IMR-90 (cell line): ENCODE measurements around the gene MRPL10. TPM values are rescaled to one million over a fixed set of nuclear protein-coding genes. Genes with fewer than 3 reads are reported as not detected.

Experiments
- ATAC-seq: fragments of 200-7000 bp; cut with Tn5 transposase; 2 replicates; pipeline ENCODE4 v1.9.1; 2020; ENCODE audit warnings: low read depth, mild to moderate bottlenecking, moderate library complexity
- Bru-seq: library from RNA; stranded (reverse); fragments of 400-500 nt; gene quantifications from one replicate; lab custom pipeline; 2021; lab: Mats Ljungman, UMichigan
- BruChase-seq, 2 experiments: library from RNA; stranded (reverse); fragments of 400-500 nt; gene quantifications; one replicate each; lab custom pipeline; 2021; lab: Mats Ljungman, UMichigan
- BruUV-seq: library from RNA; stranded (reverse); fragments of 400-500 nt; replicated peaks from 2 replicates; lab custom pipeline; 2021; lab: Mats Ljungman, UMichigan
- CTCF ChIA-PET: fragments of 300-600 bp; formaldehyde crosslinking; extraction: SDS; loops from one replicate; lab custom pipeline; 2021; ENCODE audit warnings: antibody characterized with exemption; lab: Yijun Ruan, JAX
- POLR2A ChIA-PET: fragments of 300-600 bp; sonication (Branson Sonifier 250); formaldehyde crosslinking; loops from one replicate; lab custom pipeline; 2022; ENCODE audit warnings: antibody characterized with exemption; ENCODE audit not compliant: unreplicated experiment; lab: Charles Lee
- DNase-seq: peaks from one replicate; pipeline ENCODE4 v3.0.0; 2013
- H2AFZ ChIP-seq: replicated peaks from 2 replicates; pipeline ENCODE3; 2013; ENCODE audit warnings: low read length, mild to moderate bottlenecking; ENCODE audit not compliant: poor library complexity
- H2AK5ac ChIP-seq: 2 replicates; pipeline ENCODE4 v1.6.1; 2013; ENCODE audit warnings: low read depth, low read length, inconsistent platforms
- H2AK9ac ChIP-seq: replicated peaks from 2 replicates; pipeline ENCODE3; 2013; ENCODE audit warnings: mild to moderate bottlenecking, low read depth, low read length, moderate library complexity; ENCODE audit not compliant: poor library complexity
- H2BK120ac ChIP-seq: 2 replicates; pipeline ENCODE4 v1.6.1; 2013; ENCODE audit warnings: low read depth, low read length, inconsistent platforms
- H2BK15ac ChIP-seq: 3 replicates; pipeline ENCODE4 v1.6.1; 2013; ENCODE audit warnings: low read depth, low read length, inconsistent platforms
- H2BK20ac ChIP-seq: 2 replicates; pipeline ENCODE4 v1.6.1; 2013; ENCODE audit warnings: low read depth, mild to moderate bottlenecking, inconsistent platforms, low read length, moderate library complexity
- H2BK5ac ChIP-seq: 2 replicates; pipeline ENCODE4 v1.6.1; 2013; ENCODE audit warnings: mild to moderate bottlenecking, low read depth, low read length, inconsistent platforms; ENCODE audit not compliant: poor library complexity, severe bottlenecking
- H3K14ac ChIP-seq: replicated peaks from 2 replicates; pipeline ENCODE4 v1.6.1; 2013; ENCODE audit warnings: low read depth, low read length, inconsistent platforms
- H3K18ac ChIP-seq: 2 replicates; pipeline ENCODE4 v1.6.1; 2013; ENCODE audit warnings: low read depth, low read length, control low read depth
- H3K23ac ChIP-seq: 2 replicates; pipeline ENCODE4 v1.6.1; 2013; ENCODE audit warnings: low read depth, low read length, inconsistent platforms
- H3K27ac ChIP-seq: 2 replicates; pipeline ENCODE4 v1.5.1; 2013; ENCODE audit warnings: mild to moderate bottlenecking, control low read depth, low read length; ENCODE audit not compliant: insufficient read depth
- H3K27me3 ChIP-seq: 2 replicates; pipeline ENCODE4 v1.6.1; 2013; ENCODE audit warnings: low read length; ENCODE audit not compliant: control insufficient read depth, insufficient read depth
- H3K36me3 ChIP-seq: 2 replicates; pipeline ENCODE4 v1.6.1; 2013; ENCODE audit warnings: low read length, mixed read lengths; ENCODE audit not compliant: control insufficient read depth, insufficient read depth
- H3K4ac ChIP-seq: 2 replicates; pipeline ENCODE4 v1.6.1; 2013; ENCODE audit warnings: low read depth, low read length, inconsistent platforms
- H3K4me1 ChIP-seq: 2 replicates; pipeline ENCODE4 v1.6.1; 2013; ENCODE audit warnings: low read length, mixed read lengths; ENCODE audit not compliant: control insufficient read depth, insufficient read depth
- H3K4me2 ChIP-seq: 2 replicates; pipeline ENCODE4 v1.6.1; 2013; ENCODE audit warnings: low read depth, mild to moderate bottlenecking, control low read depth, low read length, moderate library complexity
- H3K4me3 ChIP-seq: 2 replicates; pipeline ENCODE4 v1.5.1; 2013; ENCODE audit warnings: low read depth, mild to moderate bottlenecking, control low read depth, low read length, moderate library complexity; ENCODE audit not compliant: insufficient read depth
- H3K56ac ChIP-seq: 2 replicates; pipeline ENCODE4 v1.6.1; 2013; ENCODE audit warnings: low read length, inconsistent platforms; ENCODE audit not compliant: insufficient read depth; ENCODE audit errors: extremely low read depth
- H3K79me1 ChIP-seq, 2 experiments: 2 replicates each; pipeline ENCODE4 v1.6.1; 2013; ENCODE audit warnings: low read length in 2 of 2, inconsistent platforms in 1 of 2, low read depth in 1 of 2
- H3K9ac ChIP-seq: 2 replicates; pipeline ENCODE4 v1.6.1; 2013; ENCODE audit warnings: low read depth, low read length, control low read depth
- H3K9me1 ChIP-seq: 2 replicates; pipeline ENCODE4 v1.6.1; 2013; ENCODE audit warnings: low read length, inconsistent platforms; ENCODE audit not compliant: insufficient read depth
- H3K9me3 ChIP-seq: 2 replicates; pipeline ENCODE4 v1.6.1; 2013; ENCODE audit warnings: low read length; ENCODE audit not compliant: control insufficient read depth, insufficient read depth
- H4K20me1 ChIP-seq: 2 replicates; pipeline ENCODE4 v1.6.1; 2013; ENCODE audit warnings: low read length, inconsistent platforms; ENCODE audit not compliant: insufficient read depth
- H4K5ac ChIP-seq: 2 replicates; pipeline ENCODE4 v1.6.1; 2013; ENCODE audit warnings: mild to moderate bottlenecking, low read depth, low read length, control low read depth
- H4K8ac ChIP-seq, 2 experiments: 2 replicates each; pipeline ENCODE4 v1.6.1; 2013; ENCODE audit warnings: low read depth in 2 of 2, low read length in 2 of 2, control low read depth in 1 of 2, inconsistent platforms in 1 of 2
- H4K91ac ChIP-seq: 2 replicates; pipeline ENCODE4 v1.6.1; 2013; ENCODE audit warnings: low read depth, low read length, inconsistent platforms; ENCODE audit not compliant: insufficient read depth
- CEBPB ChIP-seq: IDR thresholded peaks from 2 replicates; pipeline ENCODE4 v1.6.1; 2012; ENCODE audit warnings: low read depth, low read length, improper control_type of control experiment
- CHD1 ChIP-seq: IDR thresholded peaks from 2 replicates; pipeline ENCODE4 v1.6.1; 2012; ENCODE audit warnings: low read depth, low read length, improper control_type of control experiment
- FOS ChIP-seq: fragments of 150-350 bp; IDR thresholded peaks from 2 replicates; pipeline ENCODE4 v1.6.1; 2016; ENCODE audit warnings: low read depth, low read length
- RAD21 ChIP-seq: IDR thresholded peaks from 2 replicates; pipeline ENCODE4 v1.6.1; 2012; ENCODE audit warnings: low read length, improper control_type of control experiment
- RCOR1 ChIP-seq: IDR thresholded peaks from 2 replicates; pipeline ENCODE4 v1.6.1; 2012; ENCODE audit warnings: mild to moderate bottlenecking, low read length, improper control_type of control experiment; ENCODE audit not compliant: insufficient replicate concordance
- RFX5 ChIP-seq: IDR thresholded peaks from 2 replicates; pipeline ENCODE4 v1.8.0; 2012; ENCODE audit warnings: low read depth, mild to moderate bottlenecking, low read length, moderate library complexity
- WGBS, 2 experiments: methylation state at CpG; one replicate each; pipeline versions ENCODE4 v1.1.5 to v1.1.7; 2013; ENCODE audit warnings: missing lambda C conversion rate in 2 of 2; ENCODE audit not compliant: insufficient read length in 1 of 2; ENCODE audit errors: extremely low coverage in 2 of 2; 5-methylcytosine and 5-hydroxymethylcytosine counted together
- dilution Hi-C: fragments of 300-500 bp; cut with HindIII; formaldehyde crosslinking; loops from one replicate; pipeline ENCODE4 v1.14.3; 2018; ENCODE audit warnings: low sequenced_read_pairs; ENCODE audit not compliant: unreplicated experiment
- in situ Hi-C: fragments of 300-500 bp; cut with MboI; formaldehyde crosslinking; loops from 3 replicates; pipeline ENCODE4 v1.14.3; 2019; ENCODE audit warnings: low sequenced_read_pairs, inconsistent platforms, mixed read lengths
- intact Hi-C: fragments of 100-400 bp; cut with micrococcal nuclease; formaldehyde crosslinking; loops from 2 replicates; pipeline ENCODE4 v1.10.0; 2022
- long read RNA-seq: library from polyadenylated mRNA; unstranded; transcript quantifications from one replicate; pipeline ENCODE4 v2.0.0, GENCODE V29; 2021; ENCODE audit not compliant: unreplicated experiment
- polyA plus RNA-seq, 3 experiments: library from polyadenylated mRNA; depleted of rRNA; stranded (reverse); fragments of >200 nt; gene quantifications; 2 replicates each; pipeline ENCODE4 v1.2.3, GENCODE V29; 2012; ENCODE audit warnings: low replicate concordance in 1 of 3
- total RNA-seq: library from RNA; depleted of rRNA; stranded (reverse); fragments of >200 nt; gene quantifications from 2 replicates; pipeline ENCODE4 v1.2.3, GENCODE V29; 2012; rRNA removed
- TF ChIP-seq, protein P1 (sequence below): conservative IDR thresholded peaks from 2 replicates; pipeline ENCODE4 v1.5.1; 2012; ENCODE audit warnings: mild to moderate bottlenecking, low read depth, low read length, improper control_type of control experiment
- TF ChIP-seq, protein P2 (sequence below): fragments of 150-350 bp; IDR thresholded peaks from 2 replicates; pipeline ENCODE4 v1.6.1; 2016; ENCODE audit warnings: low read depth, mild to moderate bottlenecking, low read length, moderate library complexity, borderline replicate concordance
- TF ChIP-seq, protein P3 (sequence below): fragments of 150-350 bp; IDR thresholded peaks from 2 replicates; pipeline ENCODE4 v1.6.1; 2017; ENCODE audit warnings: mild to moderate bottlenecking, antibody characterized with exemption, low read length, low read depth

Gene MRPL10
- total RNA-seq (28.1 and 32.3 TPM in 2 replicates), polyA plus RNA-seq (2012; rRNA removed) (57.7 and 61.8 TPM in 2 replicates), Bru-seq, nascent RNA (percentile 64 among the genes with signal in this experiment), BruChase-seq, experiment 1, labeled RNA remaining after a 6-hour chase (percentile 71 among the genes with signal in this experiment), BruChase-seq, experiment 2, labeled RNA remaining after a 2-hour chase (percentile 63 among the genes with signal in this experiment)
- polyA plus RNA-seq (2012; cell fraction: cytosol; rRNA removed), result 31.1 and 78.7 TPM in 2 replicates
- 33.3 and 43.6 TPM in 2 replicates for polyA plus RNA-seq (2012; cell fraction: nucleus; rRNA removed; ENCODE audit: low replicate concordance)
- long read RNA-seq, transcript MRPL10-202 (5 exons, 1,725 nt), result major isoform, 17 of 46 reads
- long read RNA-seq, partial matches to known transcripts, result 23 of 46 reads
- long read RNA-seq, other reads (novel, unspliced or antisense), result 5 of 46 reads

GRCh38 chr17:47831003-47831933 lies at the start of gene MRPL10, which contains the start of gene LRRC46:
MRPL10 (minus strand) TSS chr17:47831541; CDS start chr17:47831511, 30 bp downstream.
LRRC46 (plus strand) TSS chr17:47831670; CDS start chr17:47831990, 320 bp downstream.
- Histone ChIP-seq H3K14ac (peak within 1 kb of the TSS; percentile 86), H3K4ac (peak within 1 kb of the TSS; percentile 84), H3K4me2 (peak within 1 kb of the TSS; percentile 96), H4K20me1 (peaks cover 3% of the 10 kb centered on the region; the same call in 1 of the 2 replicates), H4K91ac (peak within 1 kb of the TSS; percentile 45; the same call in 1 of the 2 replicates), H3K9ac (peak within 1 kb of the TSS; percentile 83), H4K5ac (peak within 1 kb of the TSS; percentile 92), H2AK9ac (peak within 1 kb of the TSS; percentile 6), H3K36me3 (peaks cover 19% of the 10 kb centered on the region), H4K8ac (peak within 1 kb of the TSS; percentile 87 to 97), H3K79me1 (peaks cover 17 to 28% of the 10 kb centered on the region in 2 experiments), H3K56ac (peak within 1 kb of the TSS; percentile 51), H3K4me1 (peaks cover 6% of the 10 kb centered on the region), H3K27me3 (no peaks in the 10 kb centered on the region), H3K27ac (peak within 1 kb of the TSS; percentile 80), H3K9me1 (peaks cover 13% of the 10 kb centered on the region), H2BK5ac (peak within 1 kb of the TSS; percentile 37), H3K23ac (peak within 1 kb of the TSS; percentile 46), H2BK120ac (peak within 1 kb of the TSS; percentile 26; the same call in 1 of the 2 replicates), H3K4me3 (peak within 1 kb of the TSS; percentile 84), H3K18ac (peak within 1 kb of the TSS; percentile 60), H2AK5ac (peak within 1 kb of the TSS; percentile 88), H2AFZ (peak within 1 kb of the TSS; percentile 92), H2BK20ac (no peak within 1 kb of the TSS), H3K9me3 (no peaks in the 10 kb centered on the region), H2BK15ac (no peak within 1 kb of the TSS)
- peak; percentile 95 for ATAC-seq
- in situ Hi-C loops, result no loop called here
- TSS peak; percentile 83 for BruUV-seq
- ChIA-PET CTCF (interaction anchor here (0.5 to 1.2 kb wide), 3 partner anchors 8 to 170 kb away, joined by 3 to 7 read pairs (median 3); no protein-coding TSS in a partner anchor), POLR2A (interaction anchor here (0.5 to 1.0 kb wide), 5 partner anchors 10 to 719 kb away, joined by 3 to 7 read pairs (median 4); partner anchors contain the start of gene OSBPL7)
- peak; percentile 90 for DNase-seq
- intact Hi-C loops, result no loop called here
- WGBS, 2 experiments, result 1% methylated on average over 23 of the region's 42 CpGs; no CpG with 5 or more reads in 1 of the 2 experiments
- dilution Hi-C loops, result no loop called here
- TF ChIP-seq, protein P1, sequence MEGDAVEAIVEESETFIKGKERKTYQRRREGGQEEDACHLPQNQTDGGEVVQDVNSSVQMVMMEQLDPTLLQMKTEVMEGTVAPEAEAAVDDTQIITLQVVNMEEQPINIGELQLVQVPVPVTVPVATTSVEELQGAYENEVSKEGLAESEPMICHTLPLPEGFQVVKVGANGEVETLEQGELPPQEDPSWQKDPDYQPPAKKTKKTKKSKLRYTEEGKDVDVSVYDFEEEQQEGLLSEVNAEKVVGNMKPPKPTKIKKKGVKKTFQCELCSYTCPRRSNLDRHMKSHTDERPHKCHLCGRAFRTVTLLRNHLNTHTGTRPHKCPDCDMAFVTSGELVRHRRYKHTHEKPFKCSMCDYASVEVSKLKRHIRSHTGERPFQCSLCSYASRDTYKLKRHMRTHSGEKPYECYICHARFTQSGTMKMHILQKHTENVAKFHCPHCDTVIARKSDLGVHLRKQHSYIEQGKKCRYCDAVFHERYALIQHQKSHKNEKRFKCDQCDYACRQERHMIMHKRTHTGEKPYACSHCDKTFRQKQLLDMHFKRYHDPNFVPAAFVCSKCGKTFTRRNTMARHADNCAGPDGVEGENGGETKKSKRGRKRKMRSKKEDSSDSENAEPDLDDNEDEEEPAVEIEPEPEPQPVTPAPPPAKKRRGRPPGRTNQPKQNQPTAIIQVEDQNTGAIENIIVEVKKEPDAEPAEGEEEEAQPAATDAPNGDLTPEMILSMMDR, result peak; percentile 45
- TF ChIP-seq CHD1, result no peak
- TF ChIP-seq, protein P2, sequence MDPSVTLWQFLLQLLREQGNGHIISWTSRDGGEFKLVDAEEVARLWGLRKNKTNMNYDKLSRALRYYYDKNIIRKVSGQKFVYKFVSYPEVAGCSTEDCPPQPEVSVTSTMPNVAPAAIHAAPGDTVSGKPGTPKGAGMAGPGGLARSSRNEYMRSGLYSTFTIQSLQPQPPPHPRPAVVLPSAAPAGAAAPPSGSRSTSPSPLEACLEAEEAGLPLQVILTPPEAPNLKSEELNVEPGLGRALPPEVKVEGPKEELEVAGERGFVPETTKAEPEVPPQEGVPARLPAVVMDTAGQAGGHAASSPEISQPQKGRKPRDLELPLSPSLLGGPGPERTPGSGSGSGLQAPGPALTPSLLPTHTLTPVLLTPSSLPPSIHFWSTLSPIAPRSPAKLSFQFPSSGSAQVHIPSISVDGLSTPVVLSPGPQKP, result no peak
- TF ChIP-seq RFX5, result no peak
- TF ChIP-seq, protein P3, sequence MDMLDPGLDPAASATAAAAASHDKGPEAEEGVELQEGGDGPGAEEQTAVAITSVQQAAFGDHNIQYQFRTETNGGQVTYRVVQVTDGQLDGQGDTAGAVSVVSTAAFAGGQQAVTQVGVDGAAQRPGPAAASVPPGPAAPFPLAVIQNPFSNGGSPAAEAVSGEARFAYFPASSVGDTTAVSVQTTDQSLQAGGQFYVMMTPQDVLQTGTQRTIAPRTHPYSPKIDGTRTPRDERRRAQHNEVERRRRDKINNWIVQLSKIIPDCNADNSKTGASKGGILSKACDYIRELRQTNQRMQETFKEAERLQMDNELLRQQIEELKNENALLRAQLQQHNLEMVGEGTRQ, result no peak
- no peak for TF ChIP-seq CEBPB
- TF ChIP-seq RAD21, result 0 out of 2 replicates have a peak, but pooled peaks have one; percentile 8
- TF ChIP-seq FOS, result no peak
- TF ChIP-seq RCOR1, result no peak
